Measurements from ENCODE around the gene KLF6. TPM values are rescaled to one million over a fixed set of nuclear protein-coding genes. Genes with fewer than 3 reads are reported as not detected.

The KLF6 gene
- total and polyA plus RNA-seq, 2 of the 4 experiments (the other 2 are of a cell fraction), result 69.0 to 123 TPM

DNA sequence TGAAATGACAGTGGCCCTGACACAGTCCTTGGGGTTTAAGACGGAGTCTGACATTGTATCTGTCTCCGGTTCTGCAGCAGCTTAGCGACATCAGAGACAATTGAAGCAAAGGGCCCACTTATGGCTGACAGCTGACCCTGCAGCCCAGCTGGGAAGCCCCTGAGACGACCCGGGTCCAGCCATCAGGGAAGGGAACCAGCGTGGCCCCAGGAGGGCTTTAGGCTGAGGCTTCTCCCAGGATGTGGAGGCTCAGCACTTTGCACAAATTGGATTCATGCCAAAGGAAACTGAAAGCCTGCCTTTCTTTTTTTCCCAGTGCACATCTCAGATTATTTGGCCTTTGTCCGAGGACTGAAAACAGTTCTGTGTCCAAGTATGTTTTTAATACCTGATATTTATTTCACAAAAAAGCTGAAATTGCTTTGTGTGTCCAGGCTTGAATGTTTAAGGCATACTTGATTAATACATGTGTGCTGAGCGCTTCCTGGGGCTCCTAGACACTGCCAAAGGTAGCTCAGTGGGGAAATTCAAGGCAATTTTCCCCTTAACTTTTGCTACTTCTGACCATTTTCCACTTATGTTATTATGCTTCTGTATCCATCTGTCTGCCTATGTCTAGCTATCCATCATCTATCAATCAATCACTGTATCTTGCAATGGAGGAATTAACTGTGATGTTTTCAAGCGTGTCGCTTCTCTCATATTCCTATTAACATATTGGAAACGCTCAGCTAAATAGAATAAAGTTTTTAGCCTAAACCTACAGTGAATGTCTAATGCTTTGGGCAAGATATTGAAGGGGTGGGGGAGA, 34.8 kb downstream of the KLF6 start (continued):
- TF ChIP-seq, protein P1, sequence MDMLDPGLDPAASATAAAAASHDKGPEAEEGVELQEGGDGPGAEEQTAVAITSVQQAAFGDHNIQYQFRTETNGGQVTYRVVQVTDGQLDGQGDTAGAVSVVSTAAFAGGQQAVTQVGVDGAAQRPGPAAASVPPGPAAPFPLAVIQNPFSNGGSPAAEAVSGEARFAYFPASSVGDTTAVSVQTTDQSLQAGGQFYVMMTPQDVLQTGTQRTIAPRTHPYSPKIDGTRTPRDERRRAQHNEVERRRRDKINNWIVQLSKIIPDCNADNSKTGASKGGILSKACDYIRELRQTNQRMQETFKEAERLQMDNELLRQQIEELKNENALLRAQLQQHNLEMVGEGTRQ (IDR thresholded peaks at IDR 0.05; ENCODE audit: low read depth, low read length), result no peak
- TF ChIP-seq CEBPB (IDR thresholded peaks at IDR 0.05; ENCODE audit: low read depth, low read length), result no peak

DNA sequence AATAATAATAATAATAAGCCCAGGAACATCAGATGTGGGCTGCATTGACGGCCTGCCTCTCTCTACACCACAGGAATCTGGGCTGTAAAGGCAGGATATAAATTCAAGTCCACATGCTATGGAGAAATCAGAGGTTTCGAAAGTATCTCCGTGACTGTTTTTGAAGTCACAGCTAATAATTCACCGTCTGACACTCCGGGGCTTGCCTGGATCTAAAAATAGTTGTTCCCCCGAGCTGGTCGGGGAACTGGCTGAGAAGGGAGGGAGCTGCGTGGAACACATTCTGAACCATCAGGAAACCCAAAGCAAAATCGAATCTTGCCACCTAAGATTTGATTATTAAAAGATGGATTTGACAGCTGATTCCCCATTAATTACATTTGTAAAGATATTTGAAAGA, 35.4 kb downstream of the KLF6 start:
- ChIA-PET POLR2A (ENCODE audit: unreplicated experiment) (no interaction called here), CTCF (no interaction called here)
- Histone ChIP-seq H3K36me3 (ENCODE audit: control insufficient read depth, insufficient read depth, low read length) (no peaks in the 10 kb centered on the region), H3K9me3 (ENCODE audit: control insufficient read depth, insufficient read depth, low read length) (no peaks in the 10 kb centered on the region), H3K79me1 (ENCODE audit: low read depth in 1 of 2, low read length in 2 of 2) (no peaks in the 10 kb centered on the region; a peak in 1 of 4 replicates), H3K9me1 (ENCODE audit: insufficient read depth, low read length) (peaks cover 8% of the 10 kb centered on the region), H2BK15ac (ENCODE audit: low read depth, low read length) (peak overlapping the region; percentile 73; the same call in 1 of the 3 replicates), H4K8ac (ENCODE audit: low read depth in 2 of 2, low read length in 2 of 2) (peak overlapping the region in 1 of 2 experiments; percentile 54; a peak in 1 of 4 replicates), H3K9ac (ENCODE audit: low read depth, low read length) (no peak overlapping the region; the same call in 1 of the 2 replicates), H2AFZ (replicated peaks; ENCODE audit: low read length, poor library complexity) (peak overlapping the region; percentile 75), H2BK120ac (ENCODE audit: low read depth, low read length) (peak overlapping the region; percentile 90), H4K20me1 (ENCODE audit: insufficient read depth, low read length) (no peaks in the 10 kb centered on the region), H4K91ac (ENCODE audit: insufficient read depth, low read depth, low read length) (peak overlapping the region; percentile 13; the same call in 1 of the 2 replicates), H2AK5ac (ENCODE audit: low read depth, low read length) (peak overlapping the region; percentile 43; the same call in 1 of the 2 replicates), H2AK9ac (replicated peaks; ENCODE audit: low read depth, low read length, poor library complexity) (no peak overlapping the region), H3K27ac (ENCODE audit: insufficient read depth, low read length) (peak overlapping the region; percentile 3; the same call in 1 of the 2 replicates), H3K4ac (ENCODE audit: low read depth, low read length) (peak overlapping the region; percentile 69; the same call in 1 of the 2 replicates), H3K4me1 (ENCODE audit: control insufficient read depth, insufficient read depth, low read length) (peaks cover 11% of the 10 kb centered on the region), H2BK5ac (ENCODE audit: low read depth, low read length, poor library complexity, severe bottlenecking) (no peak overlapping the region), H3K23ac (ENCODE audit: low read depth, low read length) (peak overlapping the region; percentile 33; the same call in 1 of the 2 replicates), H3K4me2 (ENCODE audit: low read depth, low read length) (peak overlapping the region; percentile 17), H3K14ac (replicated peaks; ENCODE audit: low read depth, low read length) (peak overlapping the region; percentile 54), H3K18ac (ENCODE audit: low read depth, low read length) (peak overlapping the region; percentile 12), H2BK20ac (ENCODE audit: low read depth, low read length) (peak overlapping the region; percentile 84), H4K5ac (ENCODE audit: low read depth, low read length) (no peak overlapping the region), H3K27me3 (ENCODE audit: control insufficient read depth, insufficient read depth, low read length) (no peaks in the 10 kb centered on the region), H3K4me3 (ENCODE audit: insufficient read depth, low read depth, low read length) (no peak overlapping the region), H3K56ac (ENCODE audit: extremely low read depth, insufficient read depth, low read length) (no peak overlapping the region)
- no TSS peak for BruUV-seq (replicated peaks)
- dilution Hi-C loops (cut with HindIII; ENCODE audit: low sequenced_read_pairs, unreplicated experiment) (no loop called here), in situ Hi-C loops (cut with MboI; ENCODE audit: low sequenced_read_pairs) (no loop called here), intact Hi-C loops (cut with micrococcal nuclease) (no loop called here)
- TF ChIP-seq SMC3 (IDR thresholded peaks at IDR 0.05; ENCODE audit: low read depth, low read length) (no peak), CEBPB (IDR thresholded peaks at IDR 0.05; ENCODE audit: low read depth, low read length) (peak; percentile 80), RFX5 (IDR thresholded peaks at IDR 0.05; ENCODE audit: low read depth, low read length) (no peak)
- ATAC-seq (ENCODE audit: low read depth) (peak; percentile 80), DNase-seq (peak; percentile 90)
- no CpG with 5 or more reads among the region's 9 CpGs for WGBS, 2 experiments (ENCODE audit: extremely low coverage in 2 of 2, insufficient read length in 1 of 2)
